ENCODE measurements around the gene BCL6B.

The BCL6B gene

GRCh38 chr17:7045492-7046126 is 22.8 kb downstream of the BCL6B start:
- TF ChIP-seq NFIC (IDR thresholded peaks at IDR 0.05): 0 out of 2 replicates have a peak, but pooled peaks have one; percentile 29
- 0 out of 2 replicates have a peak, but pooled peaks have one; percentile 20 for TF ChIP-seq FOXM1 (IDR thresholded peaks at IDR 0.05; ENCODE audit: borderline replicate concordance, low read depth)
- peak; percentile 95 for TF ChIP-seq RAD21 (IDR thresholded peaks at IDR 0.05; ENCODE audit: low read depth)
- no peak for TF ChIP-seq REST (IDR thresholded peaks at IDR 0.05; ENCODE audit: low read depth)

GRCh38 chr17:7046127-7046724 is 23.4 kb downstream of the BCL6B start:
- TF ChIP-seq ZBTB7A (IDR thresholded peaks at IDR 0.05; ENCODE audit: low read depth): no peak
- no peak; the same call in 1 of the 2 replicates for TF ChIP-seq TAF1 (IDR thresholded peaks at IDR 0.05; ENCODE audit: low read depth)
- TF ChIP-seq RAD21 (IDR thresholded peaks at IDR 0.05; ENCODE audit: low read depth): no peak
- peak; percentile 66; the same call in 1 of the 2 replicates for TF ChIP-seq EP300 (IDR thresholded peaks at IDR 0.05; ENCODE audit: borderline replicate concordance)
- peak; percentile 41; the same call in 1 of the 2 replicates for TF ChIP-seq YY1 (IDR thresholded peaks at IDR 0.05; ENCODE audit: low read depth)
- TF ChIP-seq EGR1 (IDR thresholded peaks at IDR 0.05): no peak
- TF ChIP-seq TCF12 (IDR thresholded peaks at IDR 0.05; ENCODE audit: low read depth): peak; percentile 81
- TF ChIP-seq USF1 (IDR thresholded peaks at IDR 0.05): 0 out of 2 replicates have a peak, but pooled peaks have one; percentile 16
- peak; percentile 26; the same call in 1 of the 2 replicates for TF ChIP-seq TEAD4 (IDR thresholded peaks at IDR 0.05)
- peak; percentile 46 for TF ChIP-seq MAX (IDR thresholded peaks at IDR 0.05)
- no peak for TF ChIP-seq REST (IDR thresholded peaks at IDR 0.05; ENCODE audit: low read depth)
- TF ChIP-seq FOXM1 (IDR thresholded peaks at IDR 0.05; ENCODE audit: borderline replicate concordance, low read depth): 0 out of 2 replicates have a peak, but pooled peaks have one; percentile 13
- TF ChIP-seq CREB1 (IDR thresholded peaks at IDR 0.05; ENCODE audit: low read depth): no peak
- no peak for TF ChIP-seq NFIC (IDR thresholded peaks at IDR 0.05)
- peak; percentile 89 for TF ChIP-seq CEBPB (IDR thresholded peaks at IDR 0.05)

- peak; percentile 29; the same call in 1 of the 2 replicates for TF ChIP-seq USF1 (IDR thresholded peaks at IDR 0.05)
These were observed 24.0 kb downstream of the BCL6B start for GRCh38 chr17:7046725-7047397.

- TF ChIP-seq YY1 (IDR thresholded peaks at IDR 0.05; ENCODE audit: low read depth): no peak
- TF ChIP-seq USF1 (IDR thresholded peaks at IDR 0.05): no peak
- TF ChIP-seq EGR1 (IDR thresholded peaks at IDR 0.05): no peak
- no peak for TF ChIP-seq TCF12 (IDR thresholded peaks at IDR 0.05; ENCODE audit: low read depth)
- TF ChIP-seq TAF1 (IDR thresholded peaks at IDR 0.05; ENCODE audit: low read depth): no peak
- no peak for TF ChIP-seq TEAD4 (IDR thresholded peaks at IDR 0.05)
- no peak for TF ChIP-seq MAX (IDR thresholded peaks at IDR 0.05)
- TF ChIP-seq NFIC (IDR thresholded peaks at IDR 0.05): no peak
- TF ChIP-seq ZBTB7A (IDR thresholded peaks at IDR 0.05; ENCODE audit: low read depth): no peak
- TF ChIP-seq REST (IDR thresholded peaks at IDR 0.05; ENCODE audit: low read depth): no peak
- no peak for TF ChIP-seq RAD21 (IDR thresholded peaks at IDR 0.05; ENCODE audit: low read depth)
- no peak for TF ChIP-seq FOXM1 (IDR thresholded peaks at IDR 0.05; ENCODE audit: borderline replicate concordance, low read depth)
- TF ChIP-seq CREB1 (IDR thresholded peaks at IDR 0.05; ENCODE audit: low read depth): no peak
- no peak for TF ChIP-seq EP300 (IDR thresholded peaks at IDR 0.05; ENCODE audit: borderline replicate concordance)
- TF ChIP-seq CEBPB (IDR thresholded peaks at IDR 0.05): no peak
These were observed 24.7 kb downstream of the BCL6B start for GRCh38 chr17:7047566-7047965.

All from Ishikawa (cell line).